K562 (cell line): ENCODE data around the gene FABP2. TPM values are rescaled to one million over a fixed set of nuclear protein-coding genes. Genes with fewer than 3 reads are reported as not detected.

ENCODE experiments used
- ATAC-seq: fragments of 200-7000 bp; cut with Tn5 transposase; 3 replicates; pipeline ENCODE4 v1.9.1; 2020; ENCODE audit warnings: moderate library complexity
- BruUV-seq: library from RNA; stranded (reverse); fragments of 400-500 nt; replicated peaks from 2 replicates; lab custom pipeline; 2021; lab: Mats Ljungman, UMichigan
- CTCF ChIA-PET: fragments of 300-600 bp; formaldehyde crosslinking; extraction: SDS; loops from one replicate; lab custom pipeline; 2021; ENCODE audit warnings: low intra/inter-chr PET ratio; lab: Yijun Ruan, JAX
- POLR2A ChIA-PET: fragments of 300-600, 350-650 bp; sonication (Branson Sonifier 250); formaldehyde crosslinking; extraction: SDS; loops from one replicate; lab custom pipeline; 2021; ENCODE audit warnings: antibody characterized with exemption, inconsistent platforms; lab: Yijun Ruan, JAX
- DNase-seq, 4 experiments: peaks; one replicate each; pipeline versions ENCODE4 v3.0.0 to v3.0.0-alpha.2; 2011 to 2018; ENCODE audit warnings: low spot score in 3 of 4, mixed read lengths in 3 of 4; ENCODE audit errors: extremely low read depth in 1 of 4
- FAIRE-seq: peaks from 2 replicates; lab custom pipeline; 2011; peaks lifted over from hg19 to GRCh38; lab: Jason Lieb, UNC
- H2AFZ ChIP-seq: 2 replicates; pipeline ENCODE4 v1.6.0; 2011; ENCODE audit warnings: low read depth, low read length, control low read depth, inconsistent platforms
- H3K27ac ChIP-seq: fragments of 200-600 bp; 3 replicates; pipeline ENCODE4 v1.8.0; 2011; ENCODE audit warnings: low read depth, mild to moderate bottlenecking, control low read depth, inconsistent platforms, low read length, moderate library complexity, mixed read lengths; ENCODE audit errors: extremely low read depth
- H3K27me3 ChIP-seq, 2 experiments: fragments of 300-600 bp in 1 of 2; 2 replicates in 1 of 2; 3 replicates in 1 of 2; pipeline versions ENCODE4 v1.6.0 to v1.8.0; 2011; ENCODE audit warnings: inconsistent platforms in 2 of 2, low read length in 2 of 2, mild to moderate bottlenecking in 1 of 2, mixed read lengths in 1 of 2, moderate library complexity in 1 of 2; ENCODE audit not compliant: control insufficient read depth in 2 of 2, insufficient read depth in 2 of 2
- H3K36me3 ChIP-seq: fragments of 300-600 bp; 3 replicates; pipeline ENCODE4 v1.8.0; 2011; ENCODE audit warnings: mild to moderate bottlenecking, low read length, inconsistent platforms; ENCODE audit not compliant: control insufficient read depth, insufficient read depth
- H3K4me1 ChIP-seq, 2 experiments: fragments of 200-600 bp in 1 of 2; replicated peaks in 1 of 2; 2 replicates in 1 of 2; 3 replicates in 1 of 2; pipeline versions ENCODE4 v1.5.1 to v1.8.0; 2011; ENCODE audit warnings: inconsistent platforms in 2 of 2, low read length in 2 of 2, mild to moderate bottlenecking in 1 of 2, mixed read lengths in 1 of 2, moderate library complexity in 1 of 2; ENCODE audit not compliant: control insufficient read depth in 2 of 2, insufficient read depth in 2 of 2
- H3K4me2 ChIP-seq: 2 replicates; pipeline ENCODE4 v1.6.1; 2011; ENCODE audit warnings: low read length, control low read depth, inconsistent platforms, mixed read lengths; ENCODE audit not compliant: insufficient read depth
- H3K4me3 ChIP-seq: fragments of 200-600 bp; sonication (generic), shearing (Covaris generic); 2 replicates; pipeline ENCODE4 v1.5.1; 2016; ENCODE audit warnings: control low read depth, inconsistent platforms
- H3K79me2 ChIP-seq: fragments of 200-600 bp; 3 replicates; pipeline ENCODE4 v1.8.0; 2011; ENCODE audit warnings: low read length, inconsistent platforms; ENCODE audit not compliant: control insufficient read depth, insufficient read depth
- H3K9ac ChIP-seq, 2 experiments: 2 replicates each; pipeline versions ENCODE4 v1.6.0 to v1.6.1; 2011; ENCODE audit warnings: low read depth in 2 of 2, low read length in 2 of 2, control low read depth in 1 of 2, inconsistent platforms in 1 of 2, mild to moderate bottlenecking in 1 of 2, mixed read lengths in 1 of 2; ENCODE audit not compliant: insufficient read depth in 1 of 2
- H3K9me1 ChIP-seq: one replicate; pipeline ENCODE4 v1.6.0; 2011; ENCODE audit warnings: inconsistent platforms, mild to moderate bottlenecking, low read length, moderate library complexity; ENCODE audit not compliant: control insufficient read depth, insufficient read depth
- H3K9me3 ChIP-seq: replicated peaks from 2 replicates; pipeline ENCODE4 v1.5.1; 2011; ENCODE audit warnings: low read depth, low read length, inconsistent platforms; ENCODE audit not compliant: control insufficient read depth, insufficient read depth
- H4K20me1 ChIP-seq: replicated peaks from 2 replicates; pipeline ENCODE4 v1.6.1; 2011; ENCODE audit warnings: low read length, inconsistent platforms, mixed read lengths; ENCODE audit not compliant: control insufficient read depth, insufficient read depth
- BCL6 ChIP-seq: fragments of 250-450 bp; sonication (Bioruptor Pico); IDR thresholded peaks from 2 replicates; pipeline ENCODE4 v1.4.0; 2020
- EGR1 ChIP-seq: fragments of 450-650 bp; conservative IDR thresholded peaks from 2 replicates; pipeline ENCODE4 v1.6.1; 2017; ENCODE audit warnings: mild to moderate bottlenecking
- ZNF197 ChIP-seq: fragments of 200-800 bp; sonication (Bioruptor generic); IDR thresholded peaks from 2 replicates; pipeline ENCODE4 v1.6.1; 2016; ENCODE audit warnings: low read depth, missing genetic modification characterization, missing compliant biosample characterization
- ZNF655 ChIP-seq: fragments of 250-450 bp; sonication (Bioruptor Pico); IDR thresholded peaks from 2 replicates; pipeline ENCODE4 v1.5.0; 2021
- ZNF707 ChIP-seq: fragments of 250-450 bp; sonication (Bioruptor Pico); conservative IDR thresholded peaks from 2 replicates; pipeline ENCODE4 v1.8.0; 2022; ENCODE audit warnings: inconsistent platforms, mild to moderate bottlenecking, moderate library complexity
- WGBS: fragments of 100-300 bp; shearing (Covaris generic); methylation state at CpG from one replicate; pipeline ENCODE4 v1.1.6; 2016; ENCODE audit warnings: low coverage, mixed read lengths; ENCODE audit not compliant: insufficient coverage; ENCODE audit errors: missing lambda C conversion rate; 5-methylcytosine and 5-hydroxymethylcytosine counted together
- in situ Hi-C: fragments of 300-500 bp; cut with MboI; formaldehyde crosslinking; loops from 4 replicates; pipeline ENCODE4 v1.15.0; 2018; ENCODE audit warnings: inconsistent platforms, mixed read lengths
- intact Hi-C: fragments of 100-400 bp; cut with micrococcal nuclease; formaldehyde crosslinking; loops from 2 replicates; pipeline ENCODE4 v1.14.2; 2022
- polyA plus RNA-seq, 8 experiments: library from polyadenylated mRNA; depleted of rRNA in 4 of 8; stranded (reverse) in 5 of 8; unstranded in 3 of 8; fragments of >200 nt; fragmentation: Nextera tagmentation in 2 of 8; fragmentation: Illumina TruSeq in 1 of 8; extraction: Ambion mirVana in 2 of 8; extraction: Trizol in 1 of 8; gene quantifications; 2 replicates each; pipeline versions ENCODE4 v1.2.1 to v1.2.3, GENCODE V29; 2011 to 2014; ENCODE audit warnings: inconsistent platforms in 1 of 8, missing spikeins in 1 of 8
- total RNA-seq, 7 experiments: library from RNA; depleted of rRNA in 6 of 7; stranded (reverse); fragments of >200 nt in 6 of 7; fragmentation: Illumina TruSeq in 2 of 7; extraction: Trizol in 2 of 7; gene quantifications; 2 replicates each; pipeline versions ENCODE4 v1.2.1 to v1.2.3, GENCODE V29; 2011 to 2021; ENCODE audit warnings: low replicate concordance in 1 of 7
- TF ChIP-seq, protein P1 (sequence below): fragments of 450-650 bp; IDR thresholded peaks from 2 replicates; pipeline ENCODE4 v1.6.1; 2017; ENCODE audit warnings: antibody characterized with exemption, mild to moderate bottlenecking
- TF ChIP-seq, protein P2 (sequence below): sonication (generic); formaldehyde crosslinking; IDR thresholded peaks from 2 replicates; pipeline ENCODE4 v1.8.0; 2023; ENCODE audit warnings: missing genetic modification reagents, mild to moderate bottlenecking, borderline replicate concordance

FABP2 gene
- total and polyA plus RNA-seq, 9 of the 15 experiments (the other 6 are each of a cell fraction or from before 2014, with no cell fraction given) = not detected

- POLR2A ChIA-PET = no interaction called here
- in situ Hi-C loops = loop anchor here (10.0 kb wide), 1 partner anchor 246 kb away; no protein-coding TSS in a partner anchor
- intact Hi-C loops = loop anchor here (10.0 kb wide), 1 partner anchor 396 kb away; no protein-coding TSS in a partner anchor
Measured at GRCh38 chr4:119290598-119290997, 31.3 kb downstream of the FABP2 start.

More at GRCh38 chr4:119290598-119290997, 31.3 kb downstream of the FABP2 start:
- Histone ChIP-seq H4K20me1 (no peaks in the 10 kb centered on the region), H3K27me3 (no peaks in the 10 kb centered on the region), H3K9me3 (no peaks in the 10 kb centered on the region), H3K9ac (no peak overlapping the region), H3K27ac (no peak overlapping the region), H3K79me2 (no peaks in the 10 kb centered on the region), H3K9me1 (no peaks in the 10 kb centered on the region)
- BruUV-seq = no TSS peak
- DNase-seq = no peak
- CTCF ChIA-PET = no interaction called here
- no peak for FAIRE-seq
- TF ChIP-seq, protein P1, sequence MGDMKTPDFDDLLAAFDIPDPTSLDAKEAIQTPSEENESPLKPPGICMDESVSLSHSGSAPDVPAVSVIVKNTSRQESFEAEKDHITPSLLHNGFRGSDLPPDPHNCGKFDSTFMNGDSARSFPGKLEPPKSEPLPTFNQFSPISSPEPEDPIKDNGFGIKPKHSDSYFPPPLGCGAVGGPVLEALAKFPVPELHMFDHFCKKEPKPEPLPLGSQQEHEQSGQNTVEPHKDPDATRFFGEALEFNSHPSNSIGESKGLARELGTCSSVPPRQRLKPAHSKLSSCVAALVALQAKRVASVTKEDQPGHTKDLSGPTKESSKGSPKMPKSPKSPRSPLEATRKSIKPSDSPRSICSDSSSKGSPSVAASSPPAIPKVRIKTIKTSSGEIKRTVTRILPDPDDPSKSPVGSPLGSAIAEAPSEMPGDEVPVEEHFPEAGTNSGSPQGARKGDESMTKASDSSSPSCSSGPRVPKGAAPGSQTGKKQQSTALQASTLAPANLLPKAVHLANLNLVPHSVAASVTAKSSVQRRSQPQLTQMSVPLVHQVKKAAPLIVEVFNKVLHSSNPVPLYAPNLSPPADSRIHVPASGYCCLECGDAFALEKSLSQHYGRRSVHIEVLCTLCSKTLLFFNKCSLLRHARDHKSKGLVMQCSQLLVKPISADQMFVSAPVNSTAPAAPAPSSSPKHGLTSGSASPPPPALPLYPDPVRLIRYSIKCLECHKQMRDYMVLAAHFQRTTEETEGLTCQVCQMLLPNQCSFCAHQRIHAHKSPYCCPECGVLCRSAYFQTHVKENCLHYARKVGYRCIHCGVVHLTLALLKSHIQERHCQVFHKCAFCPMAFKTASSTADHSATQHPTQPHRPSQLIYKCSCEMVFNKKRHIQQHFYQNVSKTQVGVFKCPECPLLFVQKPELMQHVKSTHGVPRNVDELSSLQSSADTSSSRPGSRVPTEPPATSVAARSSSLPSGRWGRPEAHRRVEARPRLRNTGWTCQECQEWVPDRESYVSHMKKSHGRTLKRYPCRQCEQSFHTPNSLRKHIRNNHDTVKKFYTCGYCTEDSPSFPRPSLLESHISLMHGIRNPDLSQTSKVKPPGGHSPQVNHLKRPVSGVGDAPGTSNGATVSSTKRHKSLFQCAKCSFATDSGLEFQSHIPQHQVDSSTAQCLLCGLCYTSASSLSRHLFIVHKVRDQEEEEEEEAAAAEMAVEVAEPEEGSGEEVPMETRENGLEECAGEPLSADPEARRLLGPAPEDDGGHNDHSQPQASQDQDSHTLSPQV = no peak
- no peak for TF ChIP-seq BCL6 (CRISPR knock-in tag)
- TF ChIP-seq ZNF655 (CRISPR knock-in tag) = no peak
- TF ChIP-seq EGR1 = no peak
- no peak for TF ChIP-seq ZNF197 (CRISPR knock-in tag)
- TF ChIP-seq ZNF707 (CRISPR knock-in tag) = no peak
- TF ChIP-seq, protein P2, sequence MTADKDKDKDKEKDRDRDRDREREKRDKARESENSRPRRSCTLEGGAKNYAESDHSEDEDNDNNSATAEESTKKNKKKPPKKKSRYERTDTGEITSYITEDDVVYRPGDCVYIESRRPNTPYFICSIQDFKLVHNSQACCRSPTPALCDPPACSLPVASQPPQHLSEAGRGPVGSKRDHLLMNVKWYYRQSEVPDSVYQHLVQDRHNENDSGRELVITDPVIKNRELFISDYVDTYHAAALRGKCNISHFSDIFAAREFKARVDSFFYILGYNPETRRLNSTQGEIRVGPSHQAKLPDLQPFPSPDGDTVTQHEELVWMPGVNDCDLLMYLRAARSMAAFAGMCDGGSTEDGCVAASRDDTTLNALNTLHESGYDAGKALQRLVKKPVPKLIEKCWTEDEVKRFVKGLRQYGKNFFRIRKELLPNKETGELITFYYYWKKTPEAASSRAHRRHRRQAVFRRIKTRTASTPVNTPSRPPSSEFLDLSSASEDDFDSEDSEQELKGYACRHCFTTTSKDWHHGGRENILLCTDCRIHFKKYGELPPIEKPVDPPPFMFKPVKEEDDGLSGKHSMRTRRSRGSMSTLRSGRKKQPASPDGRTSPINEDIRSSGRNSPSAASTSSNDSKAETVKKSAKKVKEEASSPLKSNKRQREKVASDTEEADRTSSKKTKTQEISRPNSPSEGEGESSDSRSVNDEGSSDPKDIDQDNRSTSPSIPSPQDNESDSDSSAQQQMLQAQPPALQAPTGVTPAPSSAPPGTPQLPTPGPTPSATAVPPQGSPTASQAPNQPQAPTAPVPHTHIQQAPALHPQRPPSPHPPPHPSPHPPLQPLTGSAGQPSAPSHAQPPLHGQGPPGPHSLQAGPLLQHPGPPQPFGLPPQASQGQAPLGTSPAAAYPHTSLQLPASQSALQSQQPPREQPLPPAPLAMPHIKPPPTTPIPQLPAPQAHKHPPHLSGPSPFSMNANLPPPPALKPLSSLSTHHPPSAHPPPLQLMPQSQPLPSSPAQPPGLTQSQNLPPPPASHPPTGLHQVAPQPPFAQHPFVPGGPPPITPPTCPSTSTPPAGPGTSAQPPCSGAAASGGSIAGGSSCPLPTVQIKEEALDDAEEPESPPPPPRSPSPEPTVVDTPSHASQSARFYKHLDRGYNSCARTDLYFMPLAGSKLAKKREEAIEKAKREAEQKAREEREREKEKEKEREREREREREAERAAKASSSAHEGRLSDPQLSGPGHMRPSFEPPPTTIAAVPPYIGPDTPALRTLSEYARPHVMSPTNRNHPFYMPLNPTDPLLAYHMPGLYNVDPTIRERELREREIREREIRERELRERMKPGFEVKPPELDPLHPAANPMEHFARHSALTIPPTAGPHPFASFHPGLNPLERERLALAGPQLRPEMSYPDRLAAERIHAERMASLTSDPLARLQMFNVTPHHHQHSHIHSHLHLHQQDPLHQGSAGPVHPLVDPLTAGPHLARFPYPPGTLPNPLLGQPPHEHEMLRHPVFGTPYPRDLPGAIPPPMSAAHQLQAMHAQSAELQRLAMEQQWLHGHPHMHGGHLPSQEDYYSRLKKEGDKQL = no peak
- TF ChIP-seq, all 486 proteins: peak for 0
- Histone ChIP-seq H3K4me2 (no peak overlapping the region), H2AFZ (no peak overlapping the region), H3K4me1 (no peaks in the 10 kb centered on the region), H3K4me3 (no peak overlapping the region), H3K36me3 (peaks cover 7% of the 10 kb centered on the region)
- 70% methylated on average over 1 of the region's 1 CpG for WGBS
- no peak for ATAC-seq
